K562 (cell line): Measurements from ENCODE around the gene ALOX5. TPM values are rescaled to one million over a fixed set of nuclear protein-coding genes. Genes with fewer than 3 reads are reported as not detected.

Source experiments
- AFF4 ChIP-seq: sonication (generic); formaldehyde crosslinking; IDR thresholded peaks from 2 replicates; pipeline ENCODE4 v1.8.0; 2023; ENCODE audit warnings: mild to moderate bottlenecking, missing genetic modification reagents
- ATF6 ChIP-seq: sonication (generic); formaldehyde crosslinking; IDR thresholded peaks from 2 replicates; pipeline ENCODE4 v1.4.0; 2020; ENCODE audit warnings: mild to moderate bottlenecking, missing genetic modification reagents
- FOXM1 ChIP-seq, 2 experiments: fragments of 450-650 bp in 1 of 2; sonication (generic) in 1 of 2; formaldehyde crosslinking in 1 of 2; IDR thresholded peaks; 2 replicates each; pipeline versions ENCODE4 v1.6.1 to v1.9.0; 2017 to 2022; ENCODE audit warnings: low read depth in 2 of 2, mild to moderate bottlenecking in 2 of 2, missing genetic modification reagents in 1 of 2, moderate library complexity in 1 of 2
- FOXP1 ChIP-seq: sonication (generic); formaldehyde crosslinking; IDR thresholded peaks from 2 replicates; pipeline ENCODE4 v1.8.0; 2022; ENCODE audit warnings: mild to moderate bottlenecking, missing genetic modification reagents
- HDAC8 ChIP-seq: fragments of 450-650 bp; IDR thresholded peaks from 2 replicates; pipeline ENCODE4 v1.6.1; 2016; ENCODE audit warnings: mild to moderate bottlenecking, missing genetic modification characterization, moderate library complexity, missing compliant biosample characterization
- HMGN3 ChIP-seq: IDR thresholded peaks from 2 replicates; pipeline ENCODE4 v1.6.1; 2011; ENCODE audit warnings: borderline replicate concordance, low read depth, mild to moderate bottlenecking, mixed read lengths, low read length; ENCODE audit not compliant: insufficient read length; ENCODE audit errors: extremely low read depth
- KHSRP ChIP-seq: fragments of 450-650 bp; IDR thresholded peaks from 2 replicates; pipeline ENCODE4 v1.6.1; 2017
- SP1 ChIP-seq: sonication (generic); formaldehyde crosslinking; IDR thresholded peaks from 2 replicates; pipeline ENCODE4 v1.8.1; 2022; ENCODE audit warnings: mild to moderate bottlenecking, missing genetic modification reagents
- TEAD2 ChIP-seq: fragments of 450-650 bp; IDR thresholded peaks from 2 replicates; pipeline ENCODE4 v1.6.1; 2016; ENCODE audit warnings: missing genetic modification characterization, control low read depth, missing compliant biosample characterization
- TRIM25 ChIP-seq: fragments of 450-650 bp; IDR thresholded peaks from 2 replicates; pipeline ENCODE4 v1.7.0; 2016; ENCODE audit warnings: borderline replicate concordance
- WHSC1 ChIP-seq: IDR thresholded peaks from one replicate; pipeline ENCODE4 v1.6.1; 2012; ENCODE audit warnings: low read length, control low read depth, inconsistent platforms
- ZNF184 ChIP-seq: sonication (generic); formaldehyde crosslinking; IDR thresholded peaks from 2 replicates; pipeline ENCODE4 v1.5.0; 2020; ENCODE audit warnings: missing genetic modification reagents
- ZNF766 ChIP-seq: fragments of 200-800 bp; sonication (Bioruptor generic); conservative IDR thresholded peaks from 2 replicates; pipeline ENCODE4 v1.6.1; 2016; ENCODE audit warnings: missing genetic modification characterization, missing compliant biosample characterization
- polyA plus RNA-seq, 8 experiments: library from polyadenylated mRNA; depleted of rRNA in 4 of 8; stranded (reverse) in 5 of 8; unstranded in 3 of 8; fragments of >200 nt; fragmentation: Nextera tagmentation in 2 of 8; fragmentation: Illumina TruSeq in 1 of 8; extraction: Ambion mirVana in 2 of 8; extraction: Trizol in 1 of 8; gene quantifications; 2 replicates each; pipeline versions ENCODE4 v1.2.1 to v1.2.3, GENCODE V29; 2011 to 2014; ENCODE audit warnings: inconsistent platforms in 1 of 8, missing spikeins in 1 of 8
- total RNA-seq, 7 experiments: library from RNA; depleted of rRNA in 6 of 7; stranded (reverse); fragments of >200 nt in 6 of 7; fragmentation: Illumina TruSeq in 2 of 7; extraction: Trizol in 2 of 7; gene quantifications; 2 replicates each; pipeline versions ENCODE4 v1.2.1 to v1.2.3, GENCODE V29; 2011 to 2021; ENCODE audit warnings: low replicate concordance in 1 of 7
- TF ChIP-seq, protein P1 (sequence below): sonication (generic); formaldehyde crosslinking; IDR thresholded peaks from 2 replicates; pipeline ENCODE4 v1.8.0; 2022; ENCODE audit warnings: mild to moderate bottlenecking, missing genetic modification reagents
- TF ChIP-seq, protein P2 (sequence below): sonication (generic); formaldehyde crosslinking; IDR thresholded peaks from 2 replicates; pipeline ENCODE4 v1.9.0; 2022; ENCODE audit warnings: mild to moderate bottlenecking, missing genetic modification reagents

Gene ALOX5
- total and polyA plus RNA-seq, 9 of the 15 experiments (the other 6 are each of a cell fraction or from before 2014, with no cell fraction given): 0.10 to 2.4 (median 1.4) TPM

DNA sequence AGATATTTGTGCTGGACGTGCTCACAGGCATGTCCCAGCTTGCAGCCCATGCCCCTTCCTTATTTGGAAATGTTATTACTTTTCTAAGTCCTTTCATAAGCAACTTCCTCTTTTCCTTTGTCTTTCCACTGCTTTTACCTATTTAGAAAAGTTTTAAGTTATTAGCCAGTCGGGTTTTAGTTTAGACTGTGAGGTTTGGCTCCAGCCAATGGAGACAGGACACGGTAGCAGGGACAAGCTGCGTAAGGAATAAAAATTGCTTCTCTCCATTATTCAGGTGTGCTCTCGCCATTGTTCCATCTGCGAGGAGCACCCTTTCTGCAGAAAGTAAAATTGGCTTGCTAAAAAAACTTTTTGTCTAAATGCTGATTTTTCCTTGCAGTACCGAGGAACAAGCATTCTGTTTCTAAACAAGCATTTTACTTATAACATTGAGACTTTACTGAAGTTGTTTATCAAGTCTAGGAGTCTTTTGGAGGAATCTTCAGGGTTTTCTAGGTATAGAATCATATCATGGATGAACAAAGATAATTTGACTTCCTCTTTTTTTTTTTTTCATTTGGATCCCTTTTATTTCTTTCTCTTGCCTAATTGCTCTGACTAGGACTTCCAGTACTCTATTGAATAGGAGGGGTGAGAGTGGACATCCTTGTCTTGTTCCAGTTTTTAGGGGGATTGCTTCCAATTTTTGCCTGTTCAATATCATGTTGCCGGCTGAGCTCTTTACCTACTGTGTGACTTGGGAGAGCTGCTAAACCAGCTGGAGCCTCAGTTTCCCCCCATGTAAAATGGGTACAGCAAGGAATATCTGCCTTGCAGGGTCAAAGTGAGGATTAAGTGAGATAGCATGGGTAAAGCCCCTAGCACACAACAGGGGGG is 63.8 kb downstream of the ALOX5 start (continued):
- peak; percentile 50; the same call in 1 of the 2 replicates for TF ChIP-seq AFF4 (CRISPR knock-in tag)
- no peak for TF ChIP-seq HMGN3
- no peak for TF ChIP-seq FOXP1
- no peak for TF ChIP-seq ATF6
- TF ChIP-seq TRIM25: no peak
- no peak for TF ChIP-seq HDAC8
- no peak for TF ChIP-seq SP1 (CRISPR knock-in tag)
- peak; percentile 61; the same call in 1 of the 2 replicates for TF ChIP-seq ZNF766 (CRISPR knock-in tag)
- no peak for TF ChIP-seq WHSC1
- no peak for TF ChIP-seq FOXM1 (IDR thresholded peaks at IDR 0.05; ENCODE audit: low read depth)
- no peak for TF ChIP-seq FOXM1 (CRISPR knock-in tag; IDR thresholded peaks at IDR 0.05; ENCODE audit: low read depth)
- TF ChIP-seq, protein P1, sequence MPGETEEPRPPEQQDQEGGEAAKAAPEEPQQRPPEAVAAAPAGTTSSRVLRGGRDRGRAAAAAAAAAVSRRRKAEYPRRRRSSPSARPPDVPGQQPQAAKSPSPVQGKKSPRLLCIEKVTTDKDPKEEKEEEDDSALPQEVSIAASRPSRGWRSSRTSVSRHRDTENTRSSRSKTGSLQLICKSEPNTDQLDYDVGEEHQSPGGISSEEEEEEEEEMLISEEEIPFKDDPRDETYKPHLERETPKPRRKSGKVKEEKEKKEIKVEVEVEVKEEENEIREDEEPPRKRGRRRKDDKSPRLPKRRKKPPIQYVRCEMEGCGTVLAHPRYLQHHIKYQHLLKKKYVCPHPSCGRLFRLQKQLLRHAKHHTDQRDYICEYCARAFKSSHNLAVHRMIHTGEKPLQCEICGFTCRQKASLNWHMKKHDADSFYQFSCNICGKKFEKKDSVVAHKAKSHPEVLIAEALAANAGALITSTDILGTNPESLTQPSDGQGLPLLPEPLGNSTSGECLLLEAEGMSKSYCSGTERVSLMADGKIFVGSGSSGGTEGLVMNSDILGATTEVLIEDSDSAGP (CRISPR knock-in tag): no peak
- TF ChIP-seq TEAD2 (tag): no peak
- TF ChIP-seq ZNF184: no peak
- TF ChIP-seq, protein P2, sequence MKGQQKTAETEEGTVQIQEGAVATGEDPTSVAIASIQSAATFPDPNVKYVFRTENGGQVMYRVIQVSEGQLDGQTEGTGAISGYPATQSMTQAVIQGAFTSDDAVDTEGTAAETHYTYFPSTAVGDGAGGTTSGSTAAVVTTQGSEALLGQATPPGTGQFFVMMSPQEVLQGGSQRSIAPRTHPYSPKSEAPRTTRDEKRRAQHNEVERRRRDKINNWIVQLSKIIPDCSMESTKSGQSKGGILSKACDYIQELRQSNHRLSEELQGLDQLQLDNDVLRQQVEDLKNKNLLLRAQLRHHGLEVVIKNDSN: no peak
- TF ChIP-seq KHSRP: no peak
